Measurements from ENCODE around the gene PXN.
"Not testable (repeated sequence)": the region's sequence is repeated elsewhere in the genome, so short reads cannot be mapped to it uniquely, and the experiment has no call there.

PXN gene

DNA sequence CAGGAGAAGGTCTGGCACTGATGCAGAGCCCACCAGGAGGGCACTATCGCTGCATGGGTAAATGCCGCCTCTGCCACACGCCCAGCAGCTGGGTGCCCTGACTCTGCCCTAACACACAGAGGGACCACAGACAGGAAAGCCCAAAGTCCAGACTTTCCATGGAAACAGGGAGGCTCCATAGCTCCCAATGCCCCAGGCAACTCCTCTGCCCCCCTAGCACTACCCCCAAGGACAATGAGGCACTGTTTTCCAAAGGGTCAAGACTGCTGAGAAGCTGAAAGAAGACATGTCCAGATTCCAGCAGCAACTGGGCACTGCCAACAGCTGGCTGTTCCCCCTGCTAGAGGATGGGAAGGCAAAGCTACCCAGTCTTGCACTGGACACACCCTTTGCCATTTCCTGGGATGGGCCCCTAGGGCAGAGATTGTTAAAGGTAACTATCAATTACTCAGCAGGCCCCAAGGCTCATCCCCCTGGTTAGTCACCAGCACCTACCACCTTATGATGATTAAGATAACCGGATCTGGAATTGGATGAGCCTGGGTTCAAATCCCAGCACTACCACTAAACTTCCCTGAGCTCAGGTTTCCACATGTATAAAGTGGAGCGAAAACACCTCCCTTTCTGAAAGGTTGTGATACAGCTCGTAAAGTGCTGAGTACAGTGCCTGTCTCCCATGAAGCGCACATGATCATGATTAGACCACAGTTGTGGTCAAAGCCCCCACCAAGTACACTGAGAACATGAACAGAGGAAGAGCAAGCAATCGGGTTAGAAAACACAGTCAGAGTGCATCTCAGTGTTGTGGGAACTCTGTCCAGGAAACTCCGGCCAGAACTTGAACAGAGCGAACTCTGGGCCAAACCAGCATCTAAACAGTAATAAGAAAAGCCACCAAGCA lies 3.3 kb downstream of the PXN start:
- DNase-seq: no peak

GRCh38 chr12:120260607-120261006 lies 4.9 kb downstream of the PXN start:
- DNase-seq: no peak

DNA sequence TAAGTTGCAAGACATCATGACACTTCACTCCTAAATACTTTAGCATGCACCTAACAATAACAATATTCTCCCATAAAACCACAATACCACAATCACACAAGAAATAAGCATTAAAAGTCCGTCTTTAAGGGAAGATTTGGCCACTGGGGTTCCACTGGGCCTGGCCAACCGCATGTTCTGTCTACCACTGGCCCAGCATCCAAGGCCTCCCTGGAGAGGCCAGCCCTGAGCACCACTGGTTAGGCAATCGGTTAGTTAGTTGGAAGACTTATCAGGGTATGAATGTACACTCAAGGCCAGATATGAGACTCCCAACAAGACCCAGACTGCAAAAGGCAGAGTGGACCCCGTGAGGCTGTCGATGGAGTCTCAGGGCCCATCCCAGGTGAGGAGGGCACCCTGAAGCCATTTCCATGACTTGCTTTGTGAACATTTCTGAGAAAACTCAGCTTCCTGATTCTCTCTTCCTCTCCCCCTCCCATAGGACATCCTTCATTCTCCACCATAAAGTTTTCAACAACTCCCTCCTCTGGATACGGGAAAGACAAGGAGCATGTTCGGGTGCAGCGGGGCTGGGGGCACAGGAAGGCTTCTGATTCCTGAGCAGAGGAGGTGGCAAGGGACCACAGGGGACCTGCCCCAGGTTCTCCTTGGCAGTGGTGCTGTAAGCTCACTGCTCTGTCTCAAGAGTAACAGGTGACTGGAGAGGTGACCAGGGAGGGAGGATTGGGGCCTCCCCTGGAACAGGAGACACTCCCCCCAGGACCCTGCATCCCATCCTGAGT lies 5.9 kb downstream of the PXN start:
- DNase-seq: no peak

DNA sequence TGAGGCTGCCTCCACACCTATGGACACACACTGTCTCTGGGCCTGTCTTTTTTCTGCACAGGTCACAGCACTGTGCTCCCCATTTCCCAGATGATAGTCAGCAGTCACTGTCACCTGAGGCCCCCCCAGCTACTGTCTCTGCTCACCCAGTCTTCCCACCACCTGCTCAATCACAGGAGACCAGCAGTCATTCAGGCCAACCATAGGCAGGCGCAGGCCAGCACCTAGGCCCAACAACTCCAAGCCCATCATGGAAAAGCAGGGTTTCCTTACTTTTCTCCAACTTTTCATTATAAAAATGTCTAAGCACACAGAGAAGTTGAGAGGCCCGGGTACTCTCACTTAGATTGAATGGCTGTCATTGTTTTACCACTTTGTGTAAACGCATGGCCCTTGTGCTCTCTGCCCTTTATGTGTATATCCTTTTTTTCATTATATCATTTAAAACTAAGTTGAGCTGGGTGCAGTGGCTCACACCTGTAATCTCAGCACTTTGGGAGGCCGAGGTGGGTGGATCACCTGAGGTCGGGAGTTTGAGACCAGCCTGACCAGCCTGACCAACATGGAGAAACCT lies 7.1 kb downstream of the PXN start:
- DNase-seq: no peak

DNA sequence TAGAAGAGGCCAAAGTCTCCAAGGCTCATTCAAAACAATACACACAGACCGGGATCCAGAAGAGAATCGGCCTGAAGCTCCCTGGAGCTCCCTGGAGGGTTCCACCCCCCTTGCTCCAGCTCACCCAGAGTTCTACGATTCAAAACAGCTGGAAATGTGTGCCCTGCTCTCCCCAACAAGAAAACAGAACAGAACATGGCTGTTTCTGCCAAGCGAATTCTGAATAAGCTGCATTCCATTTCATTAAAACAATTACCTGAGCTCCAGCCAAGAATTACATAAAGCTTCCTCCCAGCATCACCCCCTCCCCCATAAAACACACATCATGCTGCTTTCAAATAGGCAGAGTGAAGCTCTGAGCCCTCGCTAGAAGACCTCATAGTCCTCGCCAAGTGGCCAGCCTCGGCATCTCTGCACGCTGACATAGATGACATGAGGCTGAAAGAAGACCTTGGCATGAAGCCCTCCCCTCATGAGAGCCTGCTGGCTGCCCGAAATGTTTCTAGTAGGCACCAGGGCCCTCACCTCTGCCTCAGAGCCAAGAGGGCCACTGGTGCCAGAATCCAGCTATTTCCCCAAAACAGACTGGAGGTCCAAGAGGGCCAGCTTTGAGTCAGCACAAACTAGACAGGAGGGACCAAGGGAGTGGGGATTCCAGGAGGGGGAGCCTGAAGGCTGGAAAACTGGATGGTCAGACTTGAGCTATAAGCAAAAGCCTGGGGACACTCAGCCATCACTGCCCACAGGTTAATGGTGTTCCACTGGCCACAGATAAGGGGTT lies 8.3 kb downstream of the PXN start:
- DNase-seq: no peak

DNA sequence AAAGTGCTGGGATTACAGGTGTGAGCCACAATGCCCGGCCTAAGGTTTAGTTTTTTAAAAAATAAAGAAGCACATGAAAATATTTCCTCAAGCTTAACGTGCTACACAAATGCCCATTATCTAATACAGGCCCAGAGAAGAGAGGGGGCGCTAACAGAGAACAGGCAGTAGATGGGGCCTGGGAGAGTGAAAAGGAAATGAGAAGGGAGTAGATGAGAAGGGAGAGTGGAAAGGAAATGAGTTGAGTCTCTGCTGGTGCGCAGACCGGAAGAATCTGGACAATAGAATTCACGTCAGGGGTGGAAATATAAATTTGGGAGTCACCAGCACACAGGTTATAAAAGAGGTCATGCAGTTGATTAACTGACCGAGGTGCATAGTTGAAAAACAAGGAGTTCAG lies 10.7 kb downstream of the PXN start:
- no peak for DNase-seq

- DNase-seq: not testable (repeated sequence)
Observed at GRCh38 chr12:120253313-120253712, 12.2 kb downstream of the PXN start.

DNA sequence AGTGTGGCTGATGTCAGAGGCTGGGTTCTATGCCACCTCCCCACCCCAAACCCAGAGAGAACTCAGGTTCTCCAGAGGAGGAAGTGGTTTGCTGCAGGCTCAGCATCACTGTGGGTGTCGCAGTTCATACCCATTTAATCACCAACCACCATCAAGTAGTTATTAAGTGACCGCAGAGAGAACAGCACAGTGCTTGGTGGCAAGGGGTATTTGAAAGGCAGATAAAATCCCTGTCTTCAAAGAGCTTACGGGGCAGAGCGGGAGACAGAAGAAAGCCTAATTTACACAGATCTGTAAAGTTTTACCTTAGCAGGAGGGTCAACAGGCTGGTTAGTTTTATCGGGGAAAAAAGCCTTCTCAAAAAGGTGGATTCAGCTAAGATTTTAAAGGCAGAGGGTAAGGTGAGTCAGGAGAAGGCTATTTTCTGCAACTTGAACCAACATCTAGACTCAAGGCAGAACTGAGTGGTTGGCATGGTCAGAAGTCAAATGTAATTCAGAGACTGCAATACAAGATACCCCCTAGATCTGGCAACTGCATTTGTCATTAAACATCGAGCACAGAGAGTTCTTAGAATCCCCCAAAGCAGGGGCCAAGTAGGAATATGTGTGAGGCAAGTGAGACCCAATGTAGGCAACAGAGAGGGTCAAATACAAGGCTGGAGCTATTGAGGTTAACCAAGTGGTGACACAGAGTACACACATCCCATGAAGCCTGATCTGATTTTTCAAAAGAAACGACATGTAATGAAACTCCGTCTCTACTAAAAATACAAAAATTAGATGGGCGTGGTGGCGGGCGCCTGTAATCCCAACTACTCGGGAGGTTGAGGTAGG lies 13.2 kb downstream of the PXN start:
- no peak for DNase-seq

GRCh38 chr12:120251364-120252070 lies 14.0 kb downstream of the PXN start:
- DNase-seq: not testable (repeated sequence)

DNA sequence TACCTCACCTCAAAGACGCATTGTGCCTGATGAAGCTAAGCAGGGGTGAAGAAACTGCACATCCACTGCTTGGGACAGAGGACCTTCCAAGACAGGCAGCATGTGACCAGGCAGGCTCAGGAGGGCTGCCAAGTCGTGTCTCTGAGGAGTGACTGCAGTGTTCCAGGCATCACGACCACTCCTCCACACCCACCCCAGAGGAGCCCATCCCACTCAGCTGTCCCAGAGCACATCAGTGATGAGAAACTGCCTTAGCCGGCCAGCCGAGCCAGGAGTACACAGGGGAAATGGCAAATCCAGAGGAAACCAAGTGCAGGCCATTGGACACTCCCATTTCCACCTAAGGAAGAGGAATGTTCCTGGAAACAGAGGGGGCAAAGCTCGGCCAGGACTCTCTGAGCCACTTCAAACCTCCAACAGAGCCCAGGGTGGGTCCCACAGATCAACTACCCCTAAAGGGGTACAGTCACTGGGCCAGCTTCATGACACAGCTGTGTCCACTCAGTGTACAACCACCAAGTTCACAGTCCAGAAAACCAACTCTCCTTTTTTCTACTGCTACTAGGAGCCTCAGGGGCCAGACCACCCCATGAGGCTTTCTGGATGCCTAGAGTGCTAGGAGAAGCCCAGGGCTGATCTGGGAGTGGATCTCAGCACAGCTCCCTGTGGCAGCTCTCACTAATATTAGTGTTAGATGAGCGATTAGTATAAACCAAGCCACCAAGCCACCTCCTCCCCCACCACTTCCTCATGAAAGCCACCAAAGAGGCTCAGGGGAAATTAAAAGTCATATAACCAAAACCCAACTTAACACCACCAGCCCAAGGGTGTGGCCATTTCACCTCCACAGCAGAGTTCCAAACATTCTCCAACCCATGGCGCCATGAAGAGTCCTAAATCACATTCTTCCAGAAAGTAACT lies 15.4 kb downstream of the PXN start:
- DNase-seq: no peak

DNA sequence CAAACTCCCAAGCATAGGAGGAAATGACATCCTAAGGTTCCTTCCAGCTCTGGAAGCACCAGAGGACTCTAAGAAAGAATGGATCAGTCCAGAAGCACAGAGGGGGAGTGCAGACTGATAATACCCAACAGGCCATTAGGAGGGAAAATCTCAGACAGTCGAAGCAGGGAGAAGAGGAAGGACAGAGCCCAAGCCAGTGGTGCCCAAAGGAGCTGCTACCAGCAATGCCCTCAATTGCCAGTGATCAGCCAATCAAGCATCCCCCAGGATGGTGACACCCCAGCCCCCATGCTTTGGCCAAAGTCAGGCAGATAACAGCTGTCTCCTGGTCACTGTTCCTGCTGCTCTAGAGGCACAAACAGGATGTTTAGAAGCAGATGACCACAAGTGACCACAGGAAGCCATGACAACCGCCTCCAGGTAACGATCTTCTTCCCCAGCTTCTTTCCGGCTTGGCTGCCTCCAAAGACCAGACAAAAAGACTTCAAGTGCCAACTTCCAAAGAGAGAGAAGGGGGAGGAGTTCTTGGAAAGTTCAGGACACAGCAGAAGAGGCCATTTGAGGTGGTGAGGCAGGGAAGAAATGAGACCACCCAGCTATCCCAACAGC lies 16.2 kb downstream of the PXN start:
- no peak for DNase-seq

GRCh38 chr12:120247621-120248030 lies 17.9 kb downstream of the PXN start:
- no peak for DNase-seq

- DNase-seq: no peak
Observed at GRCh38 chr12:120247183-120247582, 18.3 kb downstream of the PXN start.

- DNase-seq: not testable (repeated sequence)
Observed at GRCh38 chr12:120246705-120247104, 18.8 kb downstream of the PXN start.

DNA sequence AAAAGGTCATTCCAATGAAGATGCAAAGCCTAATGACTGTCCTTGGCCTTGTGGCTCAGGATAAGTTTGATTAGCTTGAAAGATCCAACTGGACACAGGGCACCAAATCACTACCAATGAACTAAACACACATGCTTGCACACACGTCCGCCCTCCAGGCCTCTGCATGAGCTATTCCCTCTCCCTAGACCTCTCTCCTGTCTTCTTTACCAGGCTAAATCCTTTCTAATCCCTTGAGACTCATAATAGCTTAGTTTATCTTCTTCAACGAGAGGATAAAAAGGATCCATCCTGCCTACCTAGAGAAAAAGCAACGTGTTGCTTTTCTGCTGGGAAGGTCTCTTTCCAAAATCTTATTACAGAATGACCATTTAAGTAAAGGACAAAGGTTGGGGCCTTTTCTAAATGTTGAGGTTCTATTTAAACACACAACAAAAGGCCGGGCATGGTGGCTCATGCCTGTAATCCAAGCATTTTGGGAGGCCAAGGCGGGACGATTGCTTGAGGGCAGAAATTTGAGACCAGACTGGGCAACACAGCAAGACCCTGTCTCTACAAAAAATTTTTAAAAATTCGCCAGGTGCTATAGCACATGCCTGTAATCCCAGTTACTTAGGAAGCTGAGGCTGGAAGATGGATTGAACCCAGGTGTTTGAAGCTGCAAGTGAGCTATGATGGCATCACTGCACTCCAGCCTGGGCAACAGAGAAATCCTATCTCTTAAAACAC lies 22.4 kb downstream of the PXN start:
- no peak for DNase-seq

- no peak for DNase-seq
Observed at GRCh38 chr12:120242275-120242799, 23.2 kb downstream of the PXN start.

- no peak for DNase-seq
Observed at GRCh38 chr12:120241561-120242274, 23.8 kb downstream of the PXN start.

GRCh38 chr12:120240495-120240833 lies 25.1 kb downstream of the PXN start:
- DNase-seq: no peak

Data from NCI-H774 (cell line).